ENCODE results near the gene EGR4.

EGR4 gene

GRCh38 chr2:73289304-73289703 is 4.0 kb downstream of the EGR4 start:
- no peak for DNase-seq

GRCh38 chr2:73286134-73286655 is 7.2 kb downstream of the EGR4 start:
- DNase-seq: no peak

- DNase-seq: no peak
Measured at GRCh38 chr2:73285159-73285739, 8.1 kb downstream of the EGR4 start.

- peak; percentile 65 for DNase-seq
Measured at GRCh38 chr2:73284296-73285158, 8.8 kb downstream of the EGR4 start, which contains the start of gene FBXO41. Gene FBXO41, minus strand, starts transcription at chr2:73284478. Its CDS starts 14,848 bp downstream, at chr2:73269630.

- peak; percentile 24 for DNase-seq
Measured at GRCh38 chr2:73283545-73284295, 9.6 kb downstream of the EGR4 start.

- DNase-seq: no peak
Measured at GRCh38 chr2:73282924-73283544, 10.3 kb downstream of the EGR4 start.

- no peak for DNase-seq
Measured at GRCh38 chr2:73281244-73281643, 12.1 kb downstream of the EGR4 start.

- DNase-seq: no peak
Measured at GRCh38 chr2:73279852-73280251, 13.5 kb downstream of the EGR4 start.

- DNase-seq: no peak
Measured at GRCh38 chr2:73272270-73272669, 21.1 kb downstream of the EGR4 start.

GRCh38 chr2:73269686-73270465 is 23.5 kb downstream of the EGR4 start:
- peak; percentile 27 for DNase-seq

- peak; percentile 75 for DNase-seq
Measured at GRCh38 chr2:73268830-73269685, 24.3 kb downstream of the EGR4 start.

GRCh38 chr2:73268366-73268829 is 24.9 kb downstream of the EGR4 start:
- DNase-seq: no peak

GRCh38 chr2:73267008-73267407 is 26.3 kb downstream of the EGR4 start:
- no peak for DNase-seq

- peak; percentile 13 for DNase-seq
Measured at GRCh38 chr2:73266061-73266901, 27.1 kb downstream of the EGR4 start.

GRCh38 chr2:73265298-73266060 is 27.9 kb downstream of the EGR4 start:
- no peak for DNase-seq

GRCh38 chr2:73264783-73265182 is 28.6 kb downstream of the EGR4 start:
- no peak for DNase-seq

- no peak for DNase-seq
Measured at GRCh38 chr2:73264332-73264606, 29.1 kb downstream of the EGR4 start.

- DNase-seq: no peak
Measured at GRCh38 chr2:73263540-73264331, 29.6 kb downstream of the EGR4 start.
